Spleen (tissue), 3 donors: Measurements from ENCODE around the gene SYT13.

ENCODE experiments used
- POLR2A ChIP-seq, 3 donors: fragments of 450-650 bp; IDR thresholded peaks; one replicate each; pipeline ENCODE4 v1.5.1; 2017; ENCODE audit warnings: antibody characterized with exemption in 3 of 3, mild to moderate bottlenecking in 1 of 3
- POLR2AphosphoS5 ChIP-seq, 3 donors: sonication (generic); formaldehyde crosslinking; IDR thresholded peaks; one replicate each; pipeline ENCODE4 v1.5.1; 2017; ENCODE audit warnings: antibody characterized with exemption in 3 of 3

DNA sequence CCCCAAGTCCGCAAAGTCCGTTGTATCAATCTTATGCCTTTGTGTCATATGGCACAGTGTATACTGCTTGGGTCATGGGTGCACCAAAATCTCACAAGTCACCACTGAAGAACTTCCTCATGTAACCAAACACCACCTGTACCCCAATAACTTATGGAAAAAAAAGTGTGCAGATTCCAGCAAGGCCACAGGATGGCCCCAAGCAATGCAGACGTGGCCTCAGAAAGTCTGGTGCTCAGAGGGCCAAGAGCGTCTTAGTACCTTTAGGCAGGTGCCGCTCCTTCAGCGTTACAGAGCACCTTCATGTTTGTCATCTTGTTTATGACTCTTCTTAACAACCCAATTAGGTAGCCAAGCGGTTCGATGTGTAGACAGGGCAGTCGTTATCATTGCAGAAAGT is 74.4 kb downstream of the SYT13 start:
- no peak for TF ChIP-seq POLR2AphosphoS5 (IDR thresholded peaks at IDR 0.05)
- TF ChIP-seq POLR2A (IDR thresholded peaks at IDR 0.05), result no peak
